ENCODE measurements around the gene CST3. TPM values are rescaled to one million over a fixed set of nuclear protein-coding genes. Genes with fewer than 3 reads are reported as not detected.

CST3 gene
- total RNA-seq, 1 experiment from 2014 or later = 181 TPM

GRCh38 chr20:23603321-23603720, 34.4 kb downstream of the CST3 start (continued):
- no peak for TF ChIP-seq YY1 (IDR thresholded peaks at IDR 0.05; ENCODE audit: extremely low read depth, insufficient replicate concordance, low read depth, low read length)
- TF ChIP-seq ZNF274 (IDR thresholded peaks at IDR 0.05; ENCODE audit: low read depth, low read length) = no peak
- no peak for TF ChIP-seq POLR2A (IDR thresholded peaks at IDR 0.05; ENCODE audit: borderline replicate concordance, extremely low read depth, insufficient read depth, insufficient read length)
- TF ChIP-seq TCF7L2 (IDR thresholded peaks at IDR 0.05; ENCODE audit: borderline replicate concordance, extremely low read depth, insufficient read depth, insufficient read length) = no peak
- TF ChIP-seq FOSL1 (IDR thresholded peaks at IDR 0.05; ENCODE audit: low read depth) = no peak

GRCh38 chr20:23602699-23603098, 35.1 kb downstream of the CST3 start:
- no peaks in the 10 kb centered on the region for H3K36me3 ChIP-seq (ENCODE audit: control insufficient read depth in 1 of 2, insufficient read depth in 2 of 2, low read length in 2 of 2)
- H3K9me2 ChIP-seq (ENCODE audit: insufficient read depth) = no peaks in the 10 kb centered on the region
- ChIA-PET CTCF (no interaction called here), POLR2A (no interaction called here), RAD21 (ENCODE audit: low non-redundant PET in 1 of 2, low total read pairs in 2 of 2, uncharacterized antibody in 2 of 2, unreplicated experiment in 2 of 2) (no interaction called here)
- intact Hi-C loops (cut with micrococcal nuclease) = no loop called here
- no peaks in the 10 kb centered on the region for H3K79me2 ChIP-seq (ENCODE audit: insufficient read depth, low read length)
- no peak overlapping the region for H3K9ac ChIP-seq (ENCODE audit: low read length)
- no peak for DNase-seq (ENCODE audit: low read depth, low spot score)
- TF ChIP-seq EZH2 (IDR thresholded peaks at IDR 0.05) = no peak
- no peak for TF ChIP-seq CEBPB (IDR thresholded peaks at IDR 0.05; ENCODE audit: low read depth)
- TF ChIP-seq SP1 (IDR thresholded peaks at IDR 0.05; ENCODE audit: low read depth) = no peak
- TF ChIP-seq JUND (IDR thresholded peaks at IDR 0.05) = no peak
- no peak for TF ChIP-seq FOSL1 (IDR thresholded peaks at IDR 0.05; ENCODE audit: low read depth)
- no peak for TF ChIP-seq SIN3A (IDR thresholded peaks at IDR 0.05; ENCODE audit: low read depth)
- no peak for TF ChIP-seq TCF7L2 (IDR thresholded peaks at IDR 0.05; ENCODE audit: borderline replicate concordance, extremely low read depth, insufficient read depth, insufficient read length)
- ATAC-seq = no peak
- H3K27me3 ChIP-seq (ENCODE audit: insufficient read depth, low read length) = peaks cover 38% of the 10 kb centered on the region
- no peak overlapping the region for H3K27ac ChIP-seq (ENCODE audit: low read depth, low read length)
- H2AFZ ChIP-seq (ENCODE audit: low read depth, low read length, poor library complexity, severe bottlenecking) = no peak overlapping the region
- H3K9me3 ChIP-seq (ENCODE audit: control insufficient read depth in 1 of 2, insufficient read depth in 1 of 2, low read depth in 1 of 2, low read length in 2 of 2) = no peaks in the 10 kb centered on the region
- H4K20me1 ChIP-seq (ENCODE audit: insufficient read depth) = no peaks in the 10 kb centered on the region
- BruUV-seq (replicated peaks) = no TSS peak
- no peak overlapping the region for H3K4me3 ChIP-seq (replicated peaks in 1 of 2; ENCODE audit: low read depth in 1 of 2, low read length in 2 of 2)
- no peaks in the 10 kb centered on the region for H3K4me1 ChIP-seq (ENCODE audit: control insufficient read depth in 1 of 2, insufficient read depth in 2 of 2, low read length in 2 of 2)
- no peak overlapping the region for H3K4me2 ChIP-seq (ENCODE audit: low read length)

DNA sequence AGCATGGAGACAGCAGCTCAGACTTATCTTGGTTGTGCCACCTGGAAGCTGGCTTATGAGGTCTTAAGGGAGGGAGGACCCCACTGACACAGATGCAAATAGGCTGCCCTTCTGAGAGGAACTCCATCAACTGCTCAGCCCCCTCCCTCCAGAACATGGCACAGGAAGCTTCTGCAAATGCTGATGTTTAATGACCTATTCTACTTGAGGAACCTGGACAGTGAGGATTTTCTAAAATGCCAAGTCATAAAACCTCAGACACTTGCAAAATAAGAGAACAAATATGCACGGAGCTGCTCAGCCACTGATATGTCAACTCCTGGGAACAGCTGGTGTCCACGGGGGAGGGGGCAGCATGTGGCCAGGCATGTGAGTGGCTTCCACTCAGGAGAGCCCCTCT, 35.5 kb downstream of the CST3 start:
- Histone ChIP-seq H3K9me3 (ENCODE audit: control insufficient read depth in 1 of 2, insufficient read depth in 1 of 2, low read depth in 1 of 2, low read length in 2 of 2) (no peaks in the 10 kb centered on the region), H3K27me3 (ENCODE audit: insufficient read depth, low read length) (peaks cover 40% of the 10 kb centered on the region), H3K9ac (ENCODE audit: low read length) (no peak overlapping the region), H3K27ac (ENCODE audit: low read depth, low read length) (no peak overlapping the region), H3K4me1 (ENCODE audit: control insufficient read depth in 1 of 2, insufficient read depth in 2 of 2, low read length in 2 of 2) (no peaks in the 10 kb centered on the region), H2AFZ (ENCODE audit: low read depth, low read length, poor library complexity, severe bottlenecking) (no peak overlapping the region), H3K4me2 (ENCODE audit: low read length) (no peak overlapping the region), H3K79me2 (ENCODE audit: insufficient read depth, low read length) (no peaks in the 10 kb centered on the region), H4K20me1 (ENCODE audit: insufficient read depth) (no peaks in the 10 kb centered on the region), H3K4me3 (replicated peaks in 1 of 2; ENCODE audit: low read depth in 1 of 2, low read length in 2 of 2) (no peak overlapping the region), H3K9me2 (ENCODE audit: insufficient read depth) (no peaks in the 10 kb centered on the region), H3K36me3 (ENCODE audit: control insufficient read depth in 1 of 2, insufficient read depth in 2 of 2, low read length in 2 of 2) (no peaks in the 10 kb centered on the region)
- ATAC-seq = no peak
- CTCF ChIA-PET = no interaction called here
- RAD21 ChIA-PET (ENCODE audit: low non-redundant PET in 1 of 2, low total read pairs in 2 of 2, uncharacterized antibody in 2 of 2, unreplicated experiment in 2 of 2) = no interaction called here
- POLR2A ChIA-PET = no interaction called here
- intact Hi-C loops (cut with micrococcal nuclease) = no loop called here
- TF ChIP-seq ATF3 (IDR thresholded peaks at IDR 0.05) = no peak
- no peak for TF ChIP-seq FOSL1 (IDR thresholded peaks at IDR 0.05; ENCODE audit: low read depth)
- TF ChIP-seq POLR2AphosphoS5 (IDR thresholded peaks at IDR 0.05; ENCODE audit: low read depth, low read length) = no peak
- TF ChIP-seq REST (IDR thresholded peaks at IDR 0.05; ENCODE audit: low read depth) = no peak
- TF ChIP-seq CEBPB (IDR thresholded peaks at IDR 0.05; ENCODE audit: low read depth) = no peak
- no peak for TF ChIP-seq SP1 (IDR thresholded peaks at IDR 0.05; ENCODE audit: low read depth)
- no peak for TF ChIP-seq JUND (IDR thresholded peaks at IDR 0.05)
- no TSS peak for BruUV-seq (replicated peaks)
- no peak for DNase-seq (ENCODE audit: low read depth, low spot score)

Measured in HCT116 (cell line).